ENCODE data around the gene MVB12B.

Gene MVB12B

DNA sequence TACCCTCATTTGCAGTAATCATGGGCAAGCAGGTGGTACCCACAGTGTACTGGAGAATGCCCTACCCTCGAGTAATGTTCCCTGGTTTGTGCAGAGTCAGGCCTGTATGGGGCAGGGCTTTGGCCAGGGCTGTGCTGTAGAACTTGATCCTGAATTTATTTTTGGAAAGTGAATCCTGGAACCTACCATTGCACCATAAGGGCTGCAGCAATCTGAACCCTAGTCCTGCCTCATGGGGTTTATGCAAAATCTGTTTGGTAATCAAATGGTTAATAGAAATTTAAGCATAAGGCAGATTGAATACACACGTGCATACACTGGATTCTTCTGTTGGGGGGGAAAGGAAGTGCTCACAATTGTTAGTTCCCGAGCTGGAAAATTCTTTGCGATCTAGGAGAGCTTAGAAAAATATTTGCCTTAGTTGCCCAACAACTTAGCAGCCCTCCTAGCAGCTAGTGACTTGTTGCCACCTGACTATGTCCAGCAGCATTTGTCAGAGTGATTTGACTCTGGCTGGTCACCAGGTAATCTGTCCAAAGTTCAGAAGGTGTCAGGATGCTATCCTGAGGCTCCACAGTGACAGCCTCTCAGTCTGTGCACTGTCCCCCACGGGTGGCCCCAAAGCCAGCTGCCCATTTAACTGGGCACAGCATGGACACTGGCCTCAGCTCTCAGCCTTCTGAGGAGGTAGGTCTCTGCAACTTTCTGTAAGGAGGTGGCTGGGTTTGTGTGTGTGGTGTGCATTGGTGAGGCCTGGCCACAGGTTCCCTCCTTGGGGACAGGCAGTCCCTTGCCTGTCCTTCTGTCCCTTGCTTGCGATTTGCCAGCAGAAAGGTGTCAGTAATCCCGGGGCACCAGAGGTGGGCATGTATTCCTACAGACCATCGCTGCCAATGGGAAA is 8.3 kb downstream of the MVB12B start:
- DNase-seq, result no peak

DNA sequence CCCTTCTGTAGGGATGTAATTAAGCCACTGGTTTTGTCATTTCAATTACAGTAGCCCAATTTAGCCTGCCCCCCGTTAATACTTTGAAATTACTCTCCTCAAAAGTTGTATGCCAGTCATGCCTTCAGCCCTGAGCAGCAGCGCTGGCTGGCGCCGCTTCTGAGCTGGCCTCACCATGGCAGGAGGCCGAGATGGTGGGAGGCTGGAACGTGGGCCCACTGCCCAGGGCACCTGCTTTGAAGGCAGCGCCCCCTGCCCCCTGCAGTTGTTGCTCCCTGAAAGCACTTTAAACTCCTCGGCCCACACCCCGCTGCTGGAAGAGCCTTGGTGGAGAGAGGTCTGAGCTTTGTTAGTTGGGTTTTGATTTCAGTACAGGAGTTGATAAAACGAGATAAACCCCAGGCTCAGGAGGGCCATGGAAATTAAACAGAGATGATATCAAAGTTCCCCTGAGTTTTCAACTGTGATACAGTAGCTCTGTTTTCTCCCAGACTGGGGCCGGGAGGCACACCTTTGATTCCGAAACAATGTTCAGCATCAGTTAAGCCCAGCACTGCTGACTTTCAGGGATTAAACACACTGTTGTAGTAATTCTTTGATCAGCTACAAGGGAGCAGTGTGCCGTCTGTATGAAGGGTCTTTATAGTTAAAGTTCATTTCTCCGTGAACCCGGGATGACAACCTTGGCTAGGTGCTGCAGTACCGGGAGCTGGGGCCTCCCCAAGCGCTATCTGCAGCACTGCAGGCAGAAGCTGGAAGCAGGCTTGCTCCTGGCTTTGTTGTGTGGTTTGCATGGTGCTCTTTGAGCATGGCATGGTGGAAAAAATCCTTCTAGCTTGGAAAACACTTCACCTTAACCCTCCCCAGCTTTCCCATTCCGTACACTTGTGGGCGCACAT is 9.5 kb downstream of the MVB12B start:
- no peak for DNase-seq

DNA sequence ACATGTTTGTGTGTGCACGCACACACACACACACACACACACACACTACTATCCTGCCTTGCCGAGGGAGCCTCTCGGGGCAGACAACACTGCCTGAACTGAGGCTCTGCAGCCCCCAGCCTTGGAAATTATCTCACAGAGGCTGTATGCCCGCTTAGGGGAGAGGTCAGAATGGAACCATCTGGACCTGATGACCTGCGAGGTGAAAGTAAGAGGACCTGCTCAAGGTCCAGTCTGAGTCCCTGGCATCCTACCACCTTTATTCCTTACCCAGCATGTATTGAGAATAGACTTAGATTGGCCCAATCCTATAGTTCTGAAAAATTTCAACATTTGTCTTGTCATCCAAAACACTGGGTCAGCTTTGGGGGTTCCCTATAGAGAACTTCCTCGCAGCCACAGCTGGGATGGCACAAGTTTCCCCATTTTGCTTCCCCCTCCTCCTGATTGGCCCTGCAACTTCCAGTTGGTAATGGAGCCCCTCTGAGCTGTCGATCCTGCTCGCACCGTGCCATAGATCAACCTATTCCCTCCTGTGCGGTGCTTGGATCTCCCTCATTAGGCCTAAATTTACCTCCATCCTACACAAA is 10.2 kb downstream of the MVB12B start:
- no peak for DNase-seq

DNA sequence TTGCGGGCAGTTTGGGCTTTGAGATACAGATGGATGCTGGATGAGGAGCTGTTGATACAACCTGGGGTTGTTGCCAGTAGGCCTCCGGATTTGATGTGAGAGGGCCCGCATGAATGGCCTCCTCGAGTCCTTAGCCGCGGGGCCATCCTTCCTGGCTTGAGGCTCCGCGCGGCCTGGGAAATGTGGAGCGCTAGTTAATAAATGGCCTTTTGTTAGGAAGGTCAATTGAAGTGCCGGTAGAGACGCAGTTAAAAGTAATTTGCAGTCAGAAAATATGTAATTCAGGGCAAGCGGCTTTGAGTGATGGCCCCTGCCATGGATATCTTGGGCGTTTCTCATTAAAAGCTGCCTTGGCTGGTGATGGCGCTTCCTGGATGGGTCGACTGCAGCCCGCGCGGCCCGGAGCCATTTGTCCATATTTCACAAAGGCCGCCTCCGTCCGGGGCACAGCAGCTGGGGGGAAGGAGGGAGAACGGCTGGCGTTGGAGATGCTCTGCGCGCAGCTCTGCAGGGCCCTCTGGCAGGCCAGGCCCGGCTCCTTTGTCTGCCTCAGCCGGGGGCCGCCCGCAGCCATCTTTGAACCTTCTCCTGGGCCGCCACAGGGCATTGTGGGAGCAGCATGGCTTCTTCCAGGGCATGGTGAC is 11.2 kb downstream of the MVB12B start:
- DNase-seq, result no peak

DNA sequence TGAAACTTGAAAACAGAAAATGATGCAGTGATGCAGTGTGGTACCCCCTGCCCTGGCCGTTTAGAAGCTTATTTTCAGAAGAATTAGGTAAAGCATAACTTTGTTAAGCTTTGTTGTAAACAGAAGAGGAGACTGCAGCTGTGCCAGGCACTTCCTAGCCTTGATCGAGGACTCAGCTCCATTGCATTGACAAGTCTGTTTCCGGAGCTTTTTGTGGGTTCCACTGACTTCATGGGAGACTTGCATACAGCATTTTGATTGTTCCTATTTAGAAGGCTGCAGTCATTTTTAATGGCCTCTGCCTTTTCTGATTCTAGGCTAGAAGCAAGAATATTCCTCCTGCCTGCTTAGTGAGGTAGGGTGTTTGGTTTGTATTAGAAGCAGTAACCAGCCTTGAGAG is 12.3 kb downstream of the MVB12B start:
- no peak for DNase-seq

DNA sequence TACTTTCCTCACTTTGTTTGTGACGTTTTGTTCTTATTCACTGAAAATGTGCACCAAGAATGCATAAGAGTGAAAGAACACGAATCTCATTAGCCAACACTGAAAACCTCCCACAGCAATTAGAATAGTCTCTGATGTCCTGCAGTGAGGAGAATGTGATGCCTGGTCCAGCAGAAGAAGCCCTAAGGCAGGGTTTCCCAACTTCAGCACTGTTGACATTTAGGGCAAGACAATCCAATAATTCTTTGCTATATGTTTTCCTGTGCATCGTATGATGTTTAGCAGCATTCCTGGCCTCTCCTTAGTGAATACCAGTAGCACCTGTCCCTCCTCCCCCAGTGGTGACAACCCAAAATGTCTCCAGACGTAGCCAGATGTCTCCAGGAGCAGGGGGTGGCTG is 14.8 kb downstream of the MVB12B start:
- no peak for DNase-seq

DNA sequence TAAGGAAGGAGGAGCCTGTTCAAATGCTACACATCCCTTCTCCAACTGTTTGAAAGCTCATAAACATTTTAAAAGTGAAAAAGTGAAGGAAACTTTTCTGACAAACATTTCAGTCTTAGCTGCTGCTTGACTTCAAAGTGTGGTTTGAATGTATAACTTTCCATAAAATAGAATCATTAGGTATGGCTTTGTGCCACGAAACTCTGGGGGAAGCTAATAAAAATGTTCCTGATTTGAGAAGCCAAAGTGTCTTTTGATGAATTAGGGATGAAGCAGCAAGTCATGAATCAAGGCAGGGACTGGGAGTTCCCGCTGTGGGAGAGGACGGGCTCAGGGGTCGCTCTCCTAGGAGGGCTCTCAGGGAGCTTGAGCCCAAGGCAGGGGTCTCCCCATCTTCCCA is 15.3 kb downstream of the MVB12B start:
- no peak for DNase-seq

DNA sequence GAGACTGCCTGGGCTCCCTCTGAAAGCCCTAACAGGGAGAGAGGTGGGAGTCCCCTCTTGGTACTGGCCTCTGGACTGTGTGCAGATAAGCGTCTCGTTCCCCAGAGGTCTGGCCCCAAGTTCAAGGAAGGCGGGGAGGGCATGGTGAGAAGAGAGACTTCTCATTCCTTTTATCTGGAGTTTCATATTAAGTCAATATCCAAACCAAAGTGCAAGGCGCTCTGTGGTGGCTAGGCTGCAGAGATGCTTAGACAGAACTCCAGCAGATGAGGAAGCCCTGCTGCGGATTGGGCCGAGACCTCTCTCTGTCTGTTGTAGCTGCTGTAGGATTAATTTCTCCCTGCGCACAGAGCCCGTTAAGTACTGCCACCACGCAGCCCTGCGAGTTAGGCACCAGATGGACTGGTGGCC is 16.0 kb downstream of the MVB12B start:
- no peak for DNase-seq

DNA sequence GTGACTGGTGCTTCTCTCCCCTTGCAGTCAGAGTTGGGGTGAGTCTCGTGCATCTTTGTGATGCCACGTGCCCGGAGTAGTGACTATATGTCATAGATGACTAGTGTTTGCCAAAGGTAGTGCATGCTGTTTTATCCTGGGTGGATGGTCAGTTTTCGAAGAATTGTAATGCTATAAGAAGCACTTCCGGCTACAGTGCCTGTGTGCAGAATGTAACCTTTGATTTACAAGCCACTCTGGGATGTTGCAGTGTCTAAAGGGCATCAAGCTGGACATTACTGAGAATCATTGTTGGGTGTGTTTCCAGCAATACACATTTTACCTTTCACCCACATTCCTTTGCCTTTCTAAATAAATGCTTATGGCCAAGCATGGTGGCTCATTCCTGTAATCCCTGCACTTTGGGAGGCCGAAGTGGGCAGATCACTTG is 16.7 kb downstream of the MVB12B start:
- no peak for DNase-seq

DNA sequence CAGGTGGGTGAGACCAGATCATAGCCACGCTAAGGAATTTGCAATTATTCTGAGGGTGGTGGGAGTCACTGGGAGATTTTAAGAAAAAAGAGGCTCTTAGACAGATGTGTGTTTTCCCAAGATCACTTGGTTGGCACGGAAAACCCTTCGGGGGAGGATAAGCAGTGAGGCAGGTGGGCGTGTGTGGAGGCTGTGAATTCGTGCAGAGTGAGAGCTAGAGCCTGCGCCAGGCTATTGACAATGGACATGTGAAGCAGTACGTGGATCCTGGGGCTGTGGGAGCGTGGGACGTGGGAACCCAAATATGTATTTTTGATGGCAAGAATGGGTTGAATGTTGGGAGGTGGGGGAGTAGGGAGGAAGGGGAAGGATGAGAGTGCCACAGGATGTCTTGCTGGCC is 19.4 kb downstream of the MVB12B start:
- DNase-seq, result no peak

DNA sequence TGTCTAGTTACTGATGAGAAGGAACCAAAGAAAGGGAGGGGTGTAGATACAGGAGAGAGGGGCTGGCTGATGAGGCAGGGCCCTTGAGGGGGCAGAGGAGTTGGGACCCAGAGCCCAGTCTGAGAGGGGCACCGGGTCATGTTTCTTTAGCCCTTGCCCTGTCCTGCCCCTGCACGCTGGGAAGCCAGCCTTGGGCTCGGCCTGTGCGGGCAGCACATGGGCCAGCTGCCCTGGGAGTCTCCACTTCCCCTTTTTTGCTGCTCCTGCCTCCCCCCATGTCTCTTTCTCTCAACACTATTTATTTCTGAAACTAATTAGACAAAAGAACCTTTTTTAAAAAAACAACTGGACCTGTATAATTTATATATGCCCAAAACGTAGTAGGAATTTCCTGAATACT is 20.5 kb downstream of the MVB12B start:
- DNase-seq, result no peak

DNA sequence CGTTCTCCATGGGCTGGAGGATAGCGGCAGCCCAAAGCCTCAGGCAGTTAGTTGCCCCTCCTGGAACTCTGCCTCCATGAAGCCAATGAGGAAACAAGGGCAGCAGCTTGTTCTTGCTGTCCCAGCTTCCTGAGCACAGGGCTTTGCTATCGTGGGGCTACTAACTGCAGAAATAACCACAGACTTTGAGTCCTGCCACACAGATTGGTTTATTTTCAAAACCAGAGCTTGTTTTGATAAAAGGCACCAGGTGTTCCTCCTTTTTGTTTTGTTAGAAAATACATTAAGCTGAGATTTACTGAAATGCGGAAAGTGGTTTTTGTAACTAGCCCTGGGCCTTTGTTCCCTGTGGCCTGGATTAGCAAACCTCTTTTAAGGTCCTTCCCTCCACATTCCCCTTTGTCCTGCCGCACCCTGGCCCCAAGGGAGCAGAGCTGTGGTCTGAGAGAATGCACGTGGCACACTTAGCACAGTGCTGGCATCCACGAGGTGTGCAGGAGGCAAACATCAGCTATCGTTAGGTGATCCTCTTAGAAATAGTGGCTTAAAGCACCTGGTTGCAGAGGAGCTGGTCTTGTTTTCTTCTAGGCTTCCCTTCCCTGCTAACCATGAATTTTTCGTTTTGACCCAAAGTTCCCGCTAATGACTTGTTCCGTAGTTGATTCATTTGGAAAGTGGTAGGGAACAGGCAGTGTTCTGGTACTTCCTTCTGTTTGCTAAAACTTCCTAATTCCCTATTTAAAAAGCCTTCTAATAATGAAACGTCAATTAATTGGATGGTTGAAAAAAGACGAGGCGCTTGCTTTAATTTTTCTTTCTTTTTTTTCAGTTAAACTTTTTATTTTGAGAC is 21.5 kb downstream of the MVB12B start:
- no peak for DNase-seq

DNA sequence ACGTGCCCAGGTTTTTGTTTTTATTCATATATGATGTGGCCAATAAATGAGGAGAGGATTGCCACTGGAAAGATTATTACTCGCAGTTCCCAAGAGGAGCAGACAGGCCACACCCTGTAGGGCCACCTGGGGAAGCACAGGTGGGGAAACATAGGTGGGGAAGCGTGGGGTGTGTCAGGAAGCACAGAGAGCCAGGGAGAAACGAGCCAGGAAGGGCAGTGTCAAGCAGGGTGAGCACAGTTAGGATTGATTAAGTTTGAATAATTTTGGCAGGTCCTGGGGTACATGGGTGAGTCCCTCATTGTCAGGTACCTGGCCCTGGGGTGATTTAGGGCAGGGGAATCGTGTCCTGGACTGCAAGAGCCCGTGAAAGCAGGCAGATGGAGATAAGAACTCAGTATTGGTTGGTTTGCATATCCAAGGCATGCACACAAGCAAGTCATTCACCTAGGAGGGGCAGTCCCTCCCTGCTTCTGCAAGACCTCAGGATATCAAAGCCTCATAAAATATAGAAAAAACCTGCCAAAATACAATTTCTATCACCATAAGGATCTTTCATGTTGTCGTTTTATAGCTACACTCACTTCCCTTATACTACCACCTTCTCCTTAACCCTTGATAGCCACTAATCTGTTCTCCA is 22.4 kb downstream of the MVB12B start:
- DNase-seq, result no peak

DNA sequence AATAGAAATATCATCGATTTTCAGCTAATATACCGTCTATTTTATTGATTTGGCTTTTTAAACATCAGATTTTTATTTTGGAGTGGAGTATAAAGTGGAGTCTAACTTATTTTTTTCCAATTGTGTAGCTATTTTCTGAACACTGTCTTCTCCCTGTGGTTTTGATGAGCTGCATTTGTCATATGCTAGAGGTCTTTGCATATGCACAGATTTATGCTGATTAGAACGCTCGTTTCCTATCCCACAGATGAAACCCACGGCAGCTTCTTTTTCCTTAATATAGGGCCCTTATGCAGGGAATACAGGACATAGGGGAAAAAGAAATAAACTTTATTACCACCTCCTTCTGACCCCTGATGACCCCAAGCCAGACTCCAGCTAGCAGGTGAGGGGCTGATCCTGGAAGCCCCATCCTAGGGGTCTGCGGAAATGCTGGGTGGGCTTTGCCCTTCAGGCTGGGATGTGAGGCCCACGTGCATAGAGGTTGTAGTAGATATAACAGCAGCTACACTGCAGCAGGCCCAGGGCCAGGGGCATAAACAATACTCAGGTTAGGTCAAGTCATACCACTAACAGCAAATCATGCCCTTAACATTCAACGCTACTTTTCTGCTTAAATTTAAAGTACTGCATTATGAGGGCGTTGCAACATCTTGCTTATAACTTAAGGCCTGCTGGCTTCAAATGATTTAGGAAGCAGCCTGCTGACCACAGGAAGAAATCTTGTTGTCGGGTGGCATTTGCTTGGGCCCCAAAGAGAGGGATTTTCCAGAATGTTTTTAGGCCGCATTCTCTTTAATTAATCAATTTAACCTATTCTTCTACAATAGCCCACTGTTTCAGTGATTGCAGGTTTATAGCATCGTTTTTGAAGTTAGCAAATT is 28.5 kb downstream of the MVB12B start:
- no peak for DNase-seq

DNA sequence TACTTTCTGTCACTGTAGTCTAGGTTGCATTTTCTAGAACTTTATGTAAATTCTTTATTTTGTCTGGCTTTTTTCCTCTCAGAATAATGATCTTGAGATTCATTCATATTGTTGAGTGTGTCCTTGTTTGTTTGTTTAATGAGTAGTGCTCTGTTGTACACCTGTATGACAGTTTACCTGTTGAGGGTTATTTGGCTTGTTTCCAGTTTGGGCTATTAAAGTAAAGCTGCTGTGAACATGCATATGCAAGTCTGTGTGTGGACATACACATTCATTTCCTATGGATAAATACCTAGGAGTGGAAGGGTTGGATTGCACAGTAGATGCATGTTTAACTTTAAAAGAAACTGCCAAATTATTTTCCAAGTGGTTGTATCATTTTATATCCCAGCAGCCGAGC is 30.4 kb downstream of the MVB12B start:
- no peak for DNase-seq

DNA sequence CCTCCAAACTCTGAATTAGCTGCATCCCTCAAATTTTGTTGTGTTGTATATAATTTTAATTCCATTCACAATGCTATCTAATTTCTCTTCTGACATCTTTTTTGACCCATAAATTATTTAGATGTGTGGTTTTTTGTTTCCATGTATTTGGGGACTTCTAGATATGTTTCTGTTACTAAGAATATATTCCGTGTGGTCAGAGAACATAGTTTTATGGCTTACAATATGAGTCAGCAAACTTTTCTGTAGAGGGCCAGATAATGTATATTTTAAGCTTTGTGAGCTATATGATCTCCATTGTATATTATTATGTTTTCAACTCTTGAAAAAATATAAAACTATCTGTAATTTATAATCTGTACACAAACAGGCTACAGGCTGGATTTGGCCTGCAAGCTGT is 33.4 kb downstream of the MVB12B start:
- DNase-seq, result no peak

DNA sequence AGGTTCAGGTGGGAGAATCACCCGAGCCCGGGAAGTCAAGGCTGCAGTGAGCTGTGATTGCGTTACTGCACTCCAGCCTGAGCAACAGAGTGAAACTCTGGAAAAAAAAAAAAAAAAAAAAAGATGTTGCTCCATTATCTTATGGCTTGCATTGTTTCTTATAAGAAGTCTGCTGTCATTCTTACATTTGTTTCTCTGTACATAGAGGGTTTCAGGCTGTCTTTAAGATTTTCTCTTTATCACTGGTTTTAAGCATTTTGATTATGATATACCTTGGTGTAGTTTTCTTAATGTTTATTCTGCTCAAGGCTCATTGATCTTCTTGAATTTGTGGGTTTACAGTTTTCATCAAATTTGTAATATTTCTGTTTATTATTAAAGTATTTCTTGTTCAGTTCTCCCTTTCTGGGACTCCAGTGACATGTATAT is 35.2 kb downstream of the MVB12B start:
- DNase-seq, result no peak

DNA sequence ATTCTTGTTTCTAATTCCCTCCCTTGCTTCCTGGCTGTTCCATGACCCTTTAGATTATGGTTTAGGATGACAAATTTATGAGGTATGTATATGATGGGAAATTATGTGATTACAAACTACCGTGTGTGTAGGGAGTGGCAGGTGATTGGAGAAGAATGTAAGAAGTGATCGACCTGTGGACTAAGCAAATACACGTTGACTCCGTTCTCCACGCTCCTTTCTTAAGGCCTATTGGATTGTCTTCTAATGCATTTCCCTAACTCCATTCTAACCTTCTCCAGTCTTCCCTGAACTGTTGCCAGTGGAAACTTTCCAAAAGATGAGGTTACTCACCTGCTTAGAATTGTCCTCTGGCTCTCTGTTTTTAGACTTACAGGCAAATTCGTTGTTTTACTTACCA is 36.6 kb downstream of the MVB12B start:
- DNase-seq, result no peak

DNA sequence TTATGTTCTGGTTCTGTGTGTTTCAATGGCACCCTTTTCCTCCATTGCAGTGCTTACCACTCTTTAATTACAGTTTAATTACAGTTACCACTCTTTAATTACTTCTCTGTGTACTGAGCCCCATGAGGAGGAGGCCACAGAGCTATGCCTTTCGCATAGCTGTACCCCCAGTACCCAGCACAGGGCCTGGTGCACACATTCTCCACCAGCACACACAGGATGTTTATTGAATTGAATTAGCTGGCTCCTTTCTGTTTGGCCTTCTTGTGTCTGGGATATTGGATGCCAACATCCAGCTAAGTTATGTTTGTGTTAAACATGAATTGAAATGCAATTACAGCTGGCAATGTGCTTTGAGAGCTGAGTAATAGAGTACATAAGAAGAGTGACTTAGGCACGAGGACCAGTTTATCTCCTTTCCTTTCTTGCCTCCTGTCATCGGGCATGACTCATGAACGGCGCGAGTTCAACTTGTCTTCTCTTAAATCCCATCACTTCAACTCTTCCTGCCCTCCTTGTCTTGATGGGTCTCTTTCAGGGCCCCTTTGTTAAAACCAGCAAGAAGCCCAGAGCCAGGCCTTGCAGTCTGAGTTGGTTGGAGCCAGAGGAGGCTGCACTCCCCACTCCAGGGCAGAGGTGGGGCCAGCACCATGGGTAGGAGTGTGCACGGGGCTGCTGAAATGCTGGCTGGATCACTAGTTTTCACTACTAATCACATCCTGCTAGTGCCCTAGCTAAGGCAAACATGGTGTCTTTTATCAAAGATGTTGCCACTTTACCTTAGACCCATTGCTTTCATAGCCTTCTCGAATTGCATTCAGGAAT is 37.4 kb downstream of the MVB12B start:
- DNase-seq, result no peak

DNA sequence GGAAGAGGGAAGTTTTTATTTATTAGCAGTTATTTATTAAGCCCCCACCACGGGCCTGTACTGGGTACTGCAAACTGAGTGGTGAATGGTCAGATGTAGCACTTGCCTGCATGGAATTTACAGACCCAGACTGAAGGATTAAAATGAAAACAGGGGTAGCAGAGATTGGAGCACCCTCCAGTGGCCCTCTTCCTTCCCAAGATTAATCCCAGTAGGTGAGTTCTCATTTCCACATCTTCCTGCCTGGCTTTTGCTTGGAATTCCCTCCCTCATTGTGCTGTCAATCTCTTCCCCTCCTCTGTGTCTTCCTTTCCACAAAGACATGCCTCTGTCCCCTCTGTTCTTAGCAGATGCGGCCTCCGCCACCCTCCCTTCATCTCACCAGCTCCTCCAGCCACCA is 39.2 kb downstream of the MVB12B start:
- DNase-seq, result no peak
